OCI-LY3 (cell line): ENCODE measurements around the gene OR52I2.

Source experiments
- CTCF ChIP-seq: fragments of 200-600, 300-600 bp; sonication (generic); IDR thresholded peaks from 2 replicates; pipeline ENCODE4 v1.5.1; 2014; ENCODE audit warnings: antibody characterized with exemption, low read length, low read depth
- EZH2phosphoT487 ChIP-seq: fragments of 200-600 bp; shearing (Covaris generic); IDR thresholded peaks from 2 replicates; pipeline ENCODE4 v1.6.1; 2018; ENCODE audit warnings: antibody characterized with exemption, mixed run types, low read depth

GRCh38 chr11:4636962-4637661 lies 55.6 kb downstream of the OR52I2 start, which contains the start of gene OR51D1:
- TF ChIP-seq CTCF (peak; percentile 86), EZH2phosphoT487 (no peak)
